Suprapubic skin (tissue), 3 donors: Measurements from ENCODE around the gene AAK1.

Source experiments
- CTCF ChIP-seq, 2 donors: fragments of 200-600 bp in 1 of 2; fragments of 450-650 bp in 1 of 2; sonication (generic) in 1 of 2; IDR thresholded peaks; one replicate each; pipeline ENCODE4 v1.5.1; 2016 to 2019; ENCODE audit warnings: antibody characterized with exemption in 2 of 2, mild to moderate bottlenecking in 1 of 2, moderate library complexity in 1 of 2
- EP300 ChIP-seq: sonication (generic); formaldehyde crosslinking; IDR thresholded peaks from one replicate; pipeline ENCODE4 v1.6.1; 2017; ENCODE audit warnings: antibody characterized with exemption

GRCh38 chr2:69594341-69594740 lies 49.2 kb downstream of the AAK1 start:
- TF ChIP-seq CTCF (IDR thresholded peaks at IDR 0.05) (no peak), EP300 (no peak)
